Fibroblast of gingiva (primary cell): ENCODE data around the gene BTN3A1.
A peak's percentile ranks its signal among the peaks of the same experiment; 100 is the strongest.
"Not testable (repeated sequence)": the region's sequence is repeated elsewhere in the genome, so short reads cannot be mapped to it uniquely, and the experiment has no call there.

ENCODE experiments used
- DNase-seq: peaks from one replicate; pipeline ENCODE4 v3.0.0-alpha.2; 2011; ENCODE audit warnings: low read depth

Gene BTN3A1

GRCh38 chr6:26415036-26415614 lies 13.1 kb downstream of the BTN3A1 start:
- DNase-seq = no peak

GRCh38 chr6:26415791-26416190 lies 13.7 kb downstream of the BTN3A1 start:
- DNase-seq = no peak

GRCh38 chr6:26416288-26416687 lies 14.2 kb downstream of the BTN3A1 start:
- no peak for DNase-seq

- not testable (repeated sequence) for DNase-seq
Measured at GRCh38 chr6:26418077-26418476, 16.0 kb downstream of the BTN3A1 start.

GRCh38 chr6:26418795-26419194 lies 16.7 kb downstream of the BTN3A1 start:
- not testable (repeated sequence) for DNase-seq

- DNase-seq = peak; percentile 6
Measured at GRCh38 chr6:26420688-26421171, 18.7 kb downstream of the BTN3A1 start.

- DNase-seq = peak; percentile 86
Measured at GRCh38 chr6:26421259-26422144, 19.4 kb downstream of the BTN3A1 start.

GRCh38 chr6:26422329-26422728 lies 20.3 kb downstream of the BTN3A1 start:
- DNase-seq = no peak

- no peak for DNase-seq
Measured at GRCh38 chr6:26426691-26427450, 24.8 kb downstream of the BTN3A1 start.

- DNase-seq = no peak
Measured at GRCh38 chr6:26427451-26427809, 25.4 kb downstream of the BTN3A1 start.

GRCh38 chr6:26428206-26428605 lies 26.1 kb downstream of the BTN3A1 start:
- no peak for DNase-seq

GRCh38 chr6:26430787-26431186 lies 28.7 kb downstream of the BTN3A1 start:
- DNase-seq = no peak

GRCh38 chr6:26431258-26432172 lies 29.4 kb downstream of the BTN3A1 start:
- peak; percentile 47 for DNase-seq

- peak; percentile 18 for DNase-seq
Measured at GRCh38 chr6:26432627-26433201, 30.6 kb downstream of the BTN3A1 start.

- DNase-seq = not testable (repeated sequence)
Measured at GRCh38 chr6:26433680-26434079, 31.6 kb downstream of the BTN3A1 start.

GRCh38 chr6:26436018-26436417 lies 33.9 kb downstream of the BTN3A1 start:
- DNase-seq = no peak

- no peak for DNase-seq
Measured at GRCh38 chr6:26437550-26437949, 35.5 kb downstream of the BTN3A1 start.

GRCh38 chr6:26438000-26438399 lies 35.9 kb downstream of the BTN3A1 start:
- DNase-seq = no peak

GRCh38 chr6:26439151-26440125 lies 37.4 kb downstream of the BTN3A1 start:
- DNase-seq = no peak

- DNase-seq = no peak
Measured at GRCh38 chr6:26440977-26441358, 38.9 kb downstream of the BTN3A1 start.
